CD14-positive monocyte (primary cell): Measurements from ENCODE around the gene OR52E5. TPM values are rescaled to one million over a fixed set of nuclear protein-coding genes. Genes with fewer than 3 reads are reported as not detected.

ENCODE experiments used
- DNase-seq, 3 donors: peaks; one replicate each; pipeline ENCODE4 v3.0.0-alpha.2; 2011 to 2022
- H2AFZ ChIP-seq: 2 replicates; pipeline ENCODE4 v1.6.0; 2012; ENCODE audit warnings: mild to moderate bottlenecking, low read depth, low read length, inconsistent platforms; ENCODE audit not compliant: insufficient read depth, poor library complexity, severe bottlenecking
- H3K27ac ChIP-seq, 2 donors: 1 replicate in 1 of 2; 2 replicates in 1 of 2; pipeline ENCODE4 v1.5.1; 2012 to 2013; ENCODE audit warnings: low read length in 2 of 2, control low read depth in 1 of 2, inconsistent platforms in 1 of 2, low read depth in 1 of 2, mild to moderate bottlenecking in 1 of 2
- H3K27me3 ChIP-seq, 2 donors: one replicate each; pipeline versions ENCODE4 v1.6.0 to v1.6.1; 2011 to 2013; ENCODE audit warnings: low read length in 2 of 2; ENCODE audit not compliant: control insufficient read depth in 2 of 2, insufficient read depth in 2 of 2
- H3K36me3 ChIP-seq, 2 donors: replicated peaks in 1 of 2; 1 replicate in 1 of 2; 2 replicates in 1 of 2; pipeline versions ENCODE4 v1.5.1 to v1.6.1; 2012 to 2013; ENCODE audit warnings: low read length in 2 of 2, control low read depth in 1 of 2, inconsistent platforms in 1 of 2, mild to moderate bottlenecking in 1 of 2; ENCODE audit not compliant: insufficient read depth in 2 of 2, control insufficient read depth in 1 of 2
- H3K4me1 ChIP-seq, 2 donors: 1 replicate in 1 of 2; 2 replicates in 1 of 2; pipeline versions ENCODE4 v1.5.1 to v1.6.1; 2012 to 2013; ENCODE audit warnings: low read length in 2 of 2, control low read depth in 1 of 2, inconsistent platforms in 1 of 2, mild to moderate bottlenecking in 1 of 2, moderate library complexity in 1 of 2; ENCODE audit not compliant: insufficient read depth in 2 of 2, control insufficient read depth in 1 of 2
- H3K4me2 ChIP-seq: replicated peaks from 2 replicates; pipeline ENCODE3; 2012; ENCODE audit warnings: low read length, moderate library complexity, mild to moderate bottlenecking; ENCODE audit not compliant: poor library complexity, severe bottlenecking; ENCODE audit errors: extremely low read depth
- H3K4me3 ChIP-seq, 3 experiments: fragments of 200-600 bp in 1 of 3; sonication (generic) in 1 of 3; replicated peaks in 1 of 3; 1 replicate in 2 of 3; 2 replicates in 1 of 3; pipeline ENCODE4 v1.5.1; 2011 to 2013; ENCODE audit warnings: low read length in 3 of 3, mild to moderate bottlenecking in 3 of 3, control low read depth in 2 of 3, low read depth in 2 of 3, inconsistent platforms in 1 of 3, moderate library complexity in 1 of 3
- H3K79me2 ChIP-seq: 2 replicates; pipeline ENCODE4 v1.6.0; 2012; ENCODE audit warnings: mild to moderate bottlenecking, control low read depth, inconsistent platforms, low read length, moderate library complexity; ENCODE audit not compliant: insufficient read depth
- H3K9ac ChIP-seq: 2 replicates; pipeline ENCODE4 v1.6.0; 2017; ENCODE audit warnings: low read length, mild to moderate bottlenecking; ENCODE audit not compliant: insufficient read depth, poor library complexity, severe bottlenecking
- H3K9me3 ChIP-seq, 2 donors: replicated peaks in 1 of 2; 1 replicate in 1 of 2; 2 replicates in 1 of 2; pipeline versions ENCODE4 v1.5.1 to v1.6.1; 2012 to 2013; ENCODE audit warnings: low read length in 2 of 2, control low read depth in 1 of 2; ENCODE audit not compliant: control insufficient read depth in 1 of 2, insufficient read depth in 1 of 2
- H4K20me1 ChIP-seq: 2 replicates; pipeline ENCODE4 v1.6.0; 2012; ENCODE audit warnings: mild to moderate bottlenecking, low read length, control low read depth, moderate library complexity; ENCODE audit not compliant: insufficient read depth
- H3K27ac Mint-ChIP-seq, 7 donors: one replicate each; pipeline ENCODE4 v1.8.0; 2020; ENCODE audit warnings: mild to moderate bottlenecking in 7 of 7, mixed read lengths in 7 of 7, moderate library complexity in 6 of 7, inconsistent platforms in 2 of 7
- H3K27me3 Mint-ChIP-seq, 3 donors: one replicate each; pipeline ENCODE4 v1.8.0; 2021 to 2022; ENCODE audit warnings: low read depth in 3 of 3, mild to moderate bottlenecking in 3 of 3, mixed read lengths in 3 of 3, moderate library complexity in 3 of 3, inconsistent platforms in 1 of 3
- H3K36me3 Mint-ChIP-seq, 2 donors: one replicate each; pipeline ENCODE4 v1.8.0; 2020; ENCODE audit warnings: mixed read lengths in 2 of 2, inconsistent platforms in 1 of 2, mild to moderate bottlenecking in 1 of 2
- H3K4me1 Mint-ChIP-seq: one replicate; pipeline ENCODE4 v1.8.0; 2020; ENCODE audit warnings: mild to moderate bottlenecking, mixed read lengths
- H3K4me3 Mint-ChIP-seq, 2 donors: one replicate each; pipeline ENCODE4 v1.8.0; 2020; ENCODE audit warnings: mild to moderate bottlenecking in 2 of 2, mixed read lengths in 2 of 2, moderate library complexity in 1 of 2
- H3K9me3 Mint-ChIP-seq, 7 donors: one replicate each; pipeline ENCODE4 v1.8.0; 2020 to 2022; ENCODE audit warnings: mixed read lengths in 7 of 7, mild to moderate bottlenecking in 6 of 7, moderate library complexity in 6 of 7, inconsistent platforms in 2 of 7
- whole genome bisulfite sequencing: methylation state at CpG from one replicate; pipeline ENCODE4 v1.1.5; 2013; ENCODE audit warnings: missing lambda C conversion rate; ENCODE audit not compliant: insufficient coverage; 5-methylcytosine and 5-hydroxymethylcytosine counted together
- intact Hi-C, 2 donors: fragments of 100-400 bp; cut with micrococcal nuclease; formaldehyde crosslinking; loops; one replicate each; pipeline versions ENCODE4 v1.15.0 to v1.15.1; 2023
- polyA plus RNA-seq, 3 donors: library from polyadenylated mRNA; depleted of rRNA in 1 of 3; unstranded in 2 of 3; stranded (reverse) in 1 of 3; fragments of 300-500 nt in 2 of 3; fragments of >200 nt in 1 of 3; fragmentation: Illumina TruSeq in 2 of 3; gene quantifications; 1 replicate in 2 of 3; 2 replicates in 1 of 3; pipeline ENCODE4 v1.2.3, GENCODE V29; 2012 to 2021
- TF ChIP-seq, protein P1 (sequence below): fragments of 200-600 bp; IDR thresholded peaks from one replicate; pipeline ENCODE4 v1.8.0; 2022; ENCODE audit warnings: antibody characterized with exemption, mild to moderate bottlenecking

Gene OR52E5
- polyA plus RNA-seq, 3 donors = not detected

DNA sequence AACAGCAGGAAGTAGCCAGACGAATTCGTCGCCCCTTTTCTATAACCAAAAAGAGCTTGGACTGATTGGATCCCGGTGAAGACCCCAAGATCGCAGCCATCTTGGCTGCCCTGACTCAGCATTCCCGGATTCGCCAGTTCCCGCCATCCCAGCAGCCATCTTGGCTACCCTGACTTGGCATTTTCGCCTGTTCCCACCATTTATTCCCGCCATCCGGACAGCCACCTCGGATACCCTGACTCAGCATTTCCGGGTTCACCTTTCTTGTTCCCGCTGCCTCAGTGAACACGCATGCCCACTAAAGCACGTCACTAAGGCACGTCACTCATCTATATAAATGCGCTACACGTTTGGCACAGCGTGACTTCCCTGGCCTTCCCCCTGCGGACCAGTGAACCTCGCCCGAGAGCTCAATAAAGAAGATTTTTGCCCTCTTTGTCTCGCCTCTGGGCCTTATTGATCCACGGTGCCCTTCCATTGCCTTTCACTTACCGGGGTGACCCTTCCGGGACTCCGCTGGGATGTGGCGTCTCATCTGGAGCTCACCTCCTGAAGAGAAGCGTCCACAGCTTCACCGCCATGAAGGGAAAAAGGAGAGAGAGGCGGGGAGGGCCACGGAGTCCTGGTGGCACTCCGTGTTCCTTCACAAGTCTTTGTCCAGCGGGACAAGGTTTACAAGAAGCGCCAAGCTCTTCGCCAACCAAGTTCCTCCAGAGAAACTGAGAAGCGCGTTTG is 45.0 kb downstream of the OR52E5 start:
- Histone ChIP-seq H3K9me3 (peaks cover 38 to 49% of the 10 kb centered on the region in 2 donors), H4K20me1 (no peaks in the 10 kb centered on the region), H2AFZ (no peak overlapping the region), H3K27ac (no peak overlapping the region), H3K9ac (no peak overlapping the region), H3K36me3 (no peaks in the 10 kb centered on the region), H3K4me1 (no peaks in the 10 kb centered on the region), H3K4me2 (no peak overlapping the region), H3K79me2 (no peaks in the 10 kb centered on the region), H3K27me3 (no peaks in the 10 kb centered on the region), H3K4me3 (no peak overlapping the region)
- H3K27ac Mint-ChIP-seq = no peak overlapping the region
- H3K4me1 Mint-ChIP-seq = no peaks in the 10 kb centered on the region
- H3K9me3 Mint-ChIP-seq = peaks cover 23 to 52% (median 44%) of the 10 kb centered on the region in 7 donors
- no peaks in the 10 kb centered on the region for H3K36me3 Mint-ChIP-seq
- TF ChIP-seq, protein P1, sequence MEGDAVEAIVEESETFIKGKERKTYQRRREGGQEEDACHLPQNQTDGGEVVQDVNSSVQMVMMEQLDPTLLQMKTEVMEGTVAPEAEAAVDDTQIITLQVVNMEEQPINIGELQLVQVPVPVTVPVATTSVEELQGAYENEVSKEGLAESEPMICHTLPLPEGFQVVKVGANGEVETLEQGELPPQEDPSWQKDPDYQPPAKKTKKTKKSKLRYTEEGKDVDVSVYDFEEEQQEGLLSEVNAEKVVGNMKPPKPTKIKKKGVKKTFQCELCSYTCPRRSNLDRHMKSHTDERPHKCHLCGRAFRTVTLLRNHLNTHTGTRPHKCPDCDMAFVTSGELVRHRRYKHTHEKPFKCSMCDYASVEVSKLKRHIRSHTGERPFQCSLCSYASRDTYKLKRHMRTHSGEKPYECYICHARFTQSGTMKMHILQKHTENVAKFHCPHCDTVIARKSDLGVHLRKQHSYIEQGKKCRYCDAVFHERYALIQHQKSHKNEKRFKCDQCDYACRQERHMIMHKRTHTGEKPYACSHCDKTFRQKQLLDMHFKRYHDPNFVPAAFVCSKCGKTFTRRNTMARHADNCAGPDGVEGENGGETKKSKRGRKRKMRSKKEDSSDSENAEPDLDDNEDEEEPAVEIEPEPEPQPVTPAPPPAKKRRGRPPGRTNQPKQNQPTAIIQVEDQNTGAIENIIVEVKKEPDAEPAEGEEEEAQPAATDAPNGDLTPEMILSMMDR = no peak
- peak overlapping the region in 1 of 2 donors; percentile 24 for H3K4me3 Mint-ChIP-seq
- 95% methylated on average over 29 of the region's 39 CpGs for WGBS
- no peaks in the 10 kb centered on the region for H3K27me3 Mint-ChIP-seq
- DNase-seq = no peak
- intact Hi-C loops = no loop called here

DNA sequence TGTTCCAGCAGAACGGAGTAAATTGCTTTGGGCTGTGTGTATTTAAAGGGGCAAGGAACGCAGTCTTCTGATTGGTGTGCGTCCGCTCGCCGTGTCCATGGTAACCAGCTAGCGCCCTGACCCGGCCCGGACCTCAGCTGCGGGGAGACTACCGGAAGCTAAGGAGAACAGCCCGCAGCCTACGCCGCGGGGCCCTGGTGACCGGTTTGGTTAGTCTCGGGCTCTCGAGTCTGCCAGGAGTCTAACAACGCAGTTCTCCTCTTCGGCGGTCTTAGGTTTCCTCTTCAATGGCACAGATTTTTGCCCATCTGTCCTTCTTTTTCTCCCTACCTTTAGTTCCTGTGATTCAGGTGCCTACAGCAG is 45.6 kb downstream of the OR52E5 start:
- no peaks in the 10 kb centered on the region for H4K20me1 ChIP-seq
- DNase-seq = no peak
- no peak overlapping the region for H3K4me3 Mint-ChIP-seq
- no peak overlapping the region for H3K9ac ChIP-seq
- H3K27me3 ChIP-seq = no peaks in the 10 kb centered on the region
- no peaks in the 10 kb centered on the region for H3K4me1 Mint-ChIP-seq
- H3K9me3 ChIP-seq = peaks cover 33 to 43% of the 10 kb centered on the region in 2 donors
- no peaks in the 10 kb centered on the region for H3K36me3 Mint-ChIP-seq
- H2AFZ ChIP-seq = no peak overlapping the region
- no peaks in the 10 kb centered on the region for H3K27me3 Mint-ChIP-seq
- no peak overlapping the region for H3K4me2 ChIP-seq
- 81% methylated on average over 19 of the region's 21 CpGs for WGBS
- H3K27ac Mint-ChIP-seq = no peak overlapping the region
- intact Hi-C loops = no loop called here
- H3K79me2 ChIP-seq = no peaks in the 10 kb centered on the region
- TF ChIP-seq, protein P1 = no peak
- no peaks in the 10 kb centered on the region for H3K4me1 ChIP-seq
- peaks cover 20 to 47% (median 40%) of the 10 kb centered on the region in 7 donors for H3K9me3 Mint-ChIP-seq
- no peak overlapping the region for H3K27ac ChIP-seq
- H3K36me3 ChIP-seq = no peaks in the 10 kb centered on the region
- no peak overlapping the region for H3K4me3 ChIP-seq
